Measurements from ENCODE around the gene PCNT.

Gene PCNT

GRCh38 chr21:46323227-46323709, 688 bp upstream of the PCNT start:
- TF ChIP-seq, protein P1, sequence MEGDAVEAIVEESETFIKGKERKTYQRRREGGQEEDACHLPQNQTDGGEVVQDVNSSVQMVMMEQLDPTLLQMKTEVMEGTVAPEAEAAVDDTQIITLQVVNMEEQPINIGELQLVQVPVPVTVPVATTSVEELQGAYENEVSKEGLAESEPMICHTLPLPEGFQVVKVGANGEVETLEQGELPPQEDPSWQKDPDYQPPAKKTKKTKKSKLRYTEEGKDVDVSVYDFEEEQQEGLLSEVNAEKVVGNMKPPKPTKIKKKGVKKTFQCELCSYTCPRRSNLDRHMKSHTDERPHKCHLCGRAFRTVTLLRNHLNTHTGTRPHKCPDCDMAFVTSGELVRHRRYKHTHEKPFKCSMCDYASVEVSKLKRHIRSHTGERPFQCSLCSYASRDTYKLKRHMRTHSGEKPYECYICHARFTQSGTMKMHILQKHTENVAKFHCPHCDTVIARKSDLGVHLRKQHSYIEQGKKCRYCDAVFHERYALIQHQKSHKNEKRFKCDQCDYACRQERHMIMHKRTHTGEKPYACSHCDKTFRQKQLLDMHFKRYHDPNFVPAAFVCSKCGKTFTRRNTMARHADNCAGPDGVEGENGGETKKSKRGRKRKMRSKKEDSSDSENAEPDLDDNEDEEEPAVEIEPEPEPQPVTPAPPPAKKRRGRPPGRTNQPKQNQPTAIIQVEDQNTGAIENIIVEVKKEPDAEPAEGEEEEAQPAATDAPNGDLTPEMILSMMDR (conservative IDR thresholded peaks at IDR 0.05; ENCODE audit: low read depth), result no peak
- H3K27ac ChIP-seq, result peak overlapping the region; percentile 98
- ChIA-PET CTCF (interaction anchor here (0.6 kb wide), 1 partner anchor 37 kb away, joined by 3 read pairs; the partner anchor contains the start of gene YBEY), POLR2A (ENCODE audit: low non-redundant PET) (no interaction called here)
- no peak for DNase-seq (ENCODE audit: low spot score)

- peak overlapping the region; percentile 98 for H3K27ac ChIP-seq
- CTCF ChIA-PET, result no interaction called here
- TF ChIP-seq, protein P1 (conservative IDR thresholded peaks at IDR 0.05; ENCODE audit: low read depth), result no peak
- POLR2A ChIA-PET (ENCODE audit: low non-redundant PET), result interaction anchor here (0.5 to 0.6 kb wide), 2 partner anchors 135 to 151 kb away, joined by 4 read pairs; no protein-coding TSS in a partner anchor
- peak; percentile 93 for DNase-seq (ENCODE audit: low spot score)
Observed at GRCh38 chr21:46324390-46325072, 575 bp downstream of the PCNT start.

GRCh38 chr21:46325073-46325912, 1.3 kb downstream of the PCNT start:
- ChIA-PET POLR2A (ENCODE audit: low non-redundant PET) (interaction anchor here (0.6 kb wide), 1 partner anchor 151 kb away, joined by 4 read pairs; no protein-coding TSS in a partner anchor), CTCF (interaction anchor here (0.6 to 0.9 kb wide), 4 partner anchors 10 to 80 kb away, joined by 3 to 5 read pairs (median 3); no protein-coding TSS in a partner anchor)
- peak overlapping the region; percentile 98 for H3K27ac ChIP-seq
- peak; percentile 58 for DNase-seq (ENCODE audit: low spot score)
- TF ChIP-seq, protein P1 (conservative IDR thresholded peaks at IDR 0.05; ENCODE audit: low read depth), result no peak

DNA sequence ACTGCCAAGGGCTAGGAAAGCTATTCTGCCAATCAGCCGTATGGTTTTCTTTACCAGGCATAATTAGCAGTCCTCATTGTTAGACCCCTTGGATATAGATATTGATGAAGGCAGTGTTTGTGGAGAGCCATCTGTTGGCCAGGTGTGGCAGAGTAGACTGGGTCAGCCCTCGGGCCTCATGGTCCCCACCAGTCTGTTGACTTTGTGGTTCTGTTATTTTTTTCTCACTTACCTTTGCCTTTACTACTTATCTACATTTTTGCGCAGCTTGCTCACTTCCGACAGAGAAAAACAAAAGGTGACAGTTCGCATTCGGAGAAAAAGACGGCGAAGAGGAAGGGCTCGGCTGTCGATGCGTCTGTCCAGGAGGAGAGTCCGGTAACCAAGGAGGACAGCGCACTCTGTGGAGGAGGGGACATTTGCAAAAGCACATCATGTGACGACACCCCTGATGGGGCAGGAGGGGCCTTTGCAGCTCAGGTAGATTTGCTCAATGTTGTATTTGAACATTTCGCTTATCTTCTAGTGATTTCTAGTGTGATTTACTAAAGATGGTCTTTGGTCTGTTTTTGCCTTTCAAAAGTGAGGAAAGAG, 2.3 kb downstream of the PCNT start:
- H3K27ac ChIP-seq, result peak overlapping the region; percentile 45
- CTCF ChIA-PET, result interaction anchor here (0.6 to 0.9 kb wide), 5 partner anchors 9 to 81 kb away, joined by 3 to 5 read pairs (median 3); no protein-coding TSS in a partner anchor

DNA sequence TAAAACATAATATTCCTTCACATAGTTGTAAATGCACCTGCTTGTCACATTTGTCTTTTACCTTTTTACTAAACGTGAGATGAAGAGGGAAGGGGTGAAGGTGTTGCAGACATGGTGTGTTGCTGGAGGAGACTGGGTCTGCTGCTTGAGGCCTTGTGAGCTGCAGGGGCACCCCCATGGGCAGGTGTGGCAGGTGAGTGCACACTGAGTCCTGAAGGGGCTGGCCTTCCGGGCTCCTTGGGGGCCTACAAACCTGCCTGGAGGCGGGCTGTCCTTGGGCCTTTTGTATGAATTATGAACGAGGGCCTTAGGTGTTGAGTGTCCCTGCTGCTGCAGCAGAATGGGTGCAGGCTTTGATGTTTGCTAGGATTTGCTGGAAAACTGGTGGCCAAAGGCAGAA, 3.8 kb downstream of the PCNT start:
- no peak overlapping the region for H3K27ac ChIP-seq
- ChIA-PET CTCF (no interaction called here), POLR2A (ENCODE audit: low non-redundant PET) (no interaction called here)
- DNase-seq (ENCODE audit: low spot score), result no peak
- TF ChIP-seq, protein P1 (conservative IDR thresholded peaks at IDR 0.05; ENCODE audit: low read depth), result no peak

More for the DNA sequence above, 2.3 kb downstream of the PCNT start:
- POLR2A ChIA-PET (ENCODE audit: low non-redundant PET), result no interaction called here
- DNase-seq (ENCODE audit: low spot score), result no peak
- TF ChIP-seq, protein P1 (conservative IDR thresholded peaks at IDR 0.05; ENCODE audit: low read depth), result no peak; the same call in 1 of the 2 replicates

- no peak overlapping the region for H3K27ac ChIP-seq
Observed at GRCh38 chr21:46328151-46328550, 4.2 kb downstream of the PCNT start.

More at GRCh38 chr21:46328151-46328550, 4.2 kb downstream of the PCNT start:
- no peak for DNase-seq (ENCODE audit: low spot score)
- ChIA-PET POLR2A (ENCODE audit: low non-redundant PET) (interaction anchor here (0.7 kb wide), 1 partner anchor 44 kb away, joined by 3 read pairs; no protein-coding TSS in a partner anchor), CTCF (no interaction called here)
- TF ChIP-seq, protein P1 (conservative IDR thresholded peaks at IDR 0.05; ENCODE audit: low read depth), result no peak
